GM19468 (cell line): ENCODE results near the gene GPR42.
"Not testable (repeated sequence)": the region's sequence is repeated elsewhere in the genome, so short reads cannot be mapped to it uniquely, and the experiment has no call there.

Experiments used
- ATAC-seq: cut with Tn5 transposase; IDR thresholded peaks from one replicate; pipeline ENCODE4 v1.9.1; 2021; ENCODE audit warnings: mild to moderate bottlenecking, moderate library complexity, moderate number of reproducible peaks; ENCODE audit not compliant: unreplicated experiment; ENCODE audit errors: extremely low read depth

Gene GPR42

DNA sequence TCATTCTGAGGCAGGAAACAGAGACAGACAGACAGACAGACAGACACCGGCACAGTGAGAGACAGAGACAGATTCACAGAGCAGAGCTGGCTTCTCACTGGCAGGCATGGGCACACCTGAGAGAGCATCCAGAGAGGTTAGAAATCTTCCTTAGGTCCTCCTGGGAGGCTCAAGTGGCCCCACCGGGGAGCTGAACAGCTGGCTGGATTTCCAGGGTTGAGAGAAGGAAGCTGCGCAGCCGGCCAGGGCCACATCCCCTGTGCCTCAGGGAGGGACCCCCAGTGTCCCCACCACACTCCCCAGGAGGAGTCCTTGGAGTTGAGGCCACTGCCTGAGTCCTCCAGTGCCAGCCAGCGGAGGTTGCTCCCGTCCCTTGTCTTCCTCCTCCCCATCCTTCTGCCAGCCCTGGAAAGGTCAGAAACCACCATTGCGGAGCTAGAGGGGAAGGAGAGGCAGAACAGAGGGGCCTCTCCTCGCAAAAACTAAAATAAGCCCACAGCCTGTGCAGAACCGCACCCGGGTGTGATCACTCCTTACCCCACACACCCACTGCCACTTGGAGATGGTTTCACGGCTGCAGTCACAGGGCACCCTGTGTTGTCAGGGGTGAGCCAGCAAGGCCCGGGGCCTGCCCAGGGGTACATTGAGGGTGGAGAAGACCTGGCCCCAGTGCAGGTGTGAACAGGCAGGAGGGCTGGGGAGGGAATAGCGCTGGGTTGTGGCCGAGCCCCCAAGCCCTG is 8.4 kb upstream of the GPR42 start:
- ATAC-seq = no peak

DNA sequence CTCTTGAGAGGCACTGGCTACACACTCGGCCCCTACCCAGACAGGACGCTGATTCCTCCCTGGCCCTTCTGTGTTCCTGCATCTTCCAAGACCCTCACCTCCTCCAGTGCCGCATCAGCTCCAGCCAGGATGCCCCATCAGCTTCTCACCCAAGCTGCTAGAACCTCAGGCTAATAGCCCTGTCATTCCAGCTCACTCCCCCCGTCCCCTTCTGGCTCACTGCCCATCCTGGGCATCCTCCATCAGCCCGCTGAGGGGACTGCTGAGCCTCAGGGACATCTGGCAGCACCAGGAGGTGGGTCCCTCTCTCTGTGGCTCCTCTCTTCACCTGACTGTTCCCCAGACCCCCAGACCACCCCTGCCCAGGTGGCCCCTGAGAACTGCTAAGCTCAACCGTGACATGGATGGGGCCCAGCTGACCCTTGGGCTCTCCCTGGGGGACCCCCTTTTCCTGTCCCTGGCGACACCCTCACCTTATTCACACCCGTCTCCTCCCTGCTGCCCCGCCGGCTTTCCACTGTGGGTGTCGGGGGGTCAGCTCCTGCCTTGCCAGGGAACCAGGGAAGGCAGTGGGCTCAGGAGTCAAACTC is 7.8 kb upstream of the GPR42 start:
- ATAC-seq = no peak

DNA sequence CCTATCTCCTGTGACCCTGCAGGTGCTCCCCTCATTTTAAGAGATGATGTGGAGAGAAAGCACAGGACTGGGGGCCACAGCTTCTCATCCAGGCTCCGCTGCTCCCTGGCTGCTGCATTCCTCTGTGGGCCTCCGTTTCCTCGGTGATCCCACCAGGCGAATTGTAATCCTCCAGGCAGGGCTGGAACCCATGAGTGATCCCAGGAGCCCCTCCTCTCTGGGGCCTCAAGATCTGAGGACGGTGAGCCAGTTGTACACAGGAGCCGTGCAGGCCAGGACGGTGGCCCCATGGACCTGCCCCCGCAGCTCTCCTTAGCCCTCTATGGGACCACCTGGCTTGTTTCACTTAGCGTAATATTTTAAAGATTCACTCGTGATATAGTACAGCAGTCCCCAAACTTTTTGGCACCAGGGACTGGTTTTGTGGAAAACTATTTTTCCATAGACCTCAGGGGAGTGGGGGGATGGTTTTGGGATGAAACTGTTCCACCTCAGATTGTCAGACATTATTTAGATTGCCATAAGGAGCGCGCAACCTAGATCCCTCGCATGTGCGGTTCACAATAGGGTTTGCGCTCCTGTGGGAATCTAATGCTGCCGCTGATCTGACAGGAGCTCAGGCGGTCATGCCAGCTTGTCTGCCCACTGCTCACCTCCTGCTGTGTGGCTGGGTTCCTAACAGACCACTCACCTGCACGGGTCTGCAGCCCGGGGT is 7.0 kb upstream of the GPR42 start:
- ATAC-seq = no peak

DNA sequence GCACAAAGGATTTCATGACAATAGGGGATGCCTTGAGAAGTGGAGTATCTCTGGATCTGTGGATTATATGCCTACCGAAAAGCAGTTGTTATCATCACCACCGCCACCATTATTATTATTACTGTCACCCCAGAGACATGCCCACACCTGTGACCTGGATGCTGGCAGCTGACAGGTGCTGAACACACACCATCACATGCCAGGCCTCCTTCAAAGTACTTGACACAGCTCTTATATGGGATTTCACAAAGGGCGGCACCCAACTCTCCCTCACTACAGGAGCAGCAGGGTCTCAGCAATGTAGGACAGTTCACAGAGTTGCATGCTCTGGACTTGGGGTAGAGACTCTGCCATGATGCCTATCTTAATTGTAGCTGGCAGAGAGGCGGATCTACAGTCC is 5.6 kb upstream of the GPR42 start:
- no peak for ATAC-seq

DNA sequence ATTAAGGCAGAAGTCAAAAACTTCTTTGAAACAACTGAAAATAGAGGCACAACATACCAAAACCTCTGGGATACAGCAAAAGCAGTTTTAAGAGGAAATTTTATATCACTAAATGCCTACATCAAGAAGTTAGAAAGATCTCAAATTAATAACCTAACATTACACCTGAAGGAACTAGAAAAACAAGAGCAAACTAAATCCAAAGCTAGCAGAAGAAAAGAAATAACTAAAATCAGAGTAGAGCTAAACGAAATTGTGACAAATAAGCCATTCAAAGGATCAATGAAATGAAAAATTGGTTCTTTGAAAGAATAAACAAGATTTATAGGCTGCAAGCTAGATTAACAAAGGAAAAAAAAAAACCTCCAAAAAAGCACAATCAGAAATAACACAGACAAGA is 2.5 kb upstream of the GPR42 start:
- ATAC-seq = no peak

DNA sequence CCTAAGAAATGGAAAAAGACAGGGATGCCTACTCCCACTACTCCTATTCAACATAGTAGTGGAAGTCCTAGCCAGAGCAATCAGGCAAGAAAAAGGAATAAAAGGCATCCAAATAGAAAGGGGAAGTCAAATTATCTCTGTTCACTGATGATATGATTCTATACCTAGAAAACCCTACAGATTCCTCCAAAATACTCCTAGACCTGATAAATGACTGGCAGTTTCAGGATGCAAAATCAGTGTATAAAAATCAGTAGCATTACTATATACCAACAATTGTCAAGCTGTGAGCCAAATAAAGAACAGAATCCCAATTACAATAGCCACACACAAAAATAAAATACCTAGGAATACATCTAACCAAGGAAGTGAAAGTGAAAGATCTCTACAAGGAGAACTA is 1.3 kb upstream of the GPR42 start:
- ATAC-seq = no peak

DNA sequence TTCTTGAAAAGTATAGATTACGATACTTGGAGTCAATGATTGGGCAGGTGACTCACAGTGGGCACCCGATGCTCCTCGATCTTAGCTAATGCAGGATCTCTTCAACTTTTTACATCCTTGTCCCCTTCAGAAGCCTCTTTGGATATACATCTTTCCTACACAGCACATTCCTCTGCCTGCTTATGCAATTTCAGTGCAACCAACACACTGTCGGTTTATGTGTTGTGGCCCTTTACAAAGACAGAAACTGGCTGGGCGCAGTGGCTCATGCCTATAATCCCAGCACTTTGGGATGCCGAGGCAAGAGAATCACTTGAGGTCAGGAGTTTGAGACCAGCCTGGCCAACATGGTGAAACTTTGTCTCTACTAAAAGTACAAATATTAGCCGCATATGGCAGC is 2.6 kb downstream of the GPR42 start:
- no peak for ATAC-seq

DNA sequence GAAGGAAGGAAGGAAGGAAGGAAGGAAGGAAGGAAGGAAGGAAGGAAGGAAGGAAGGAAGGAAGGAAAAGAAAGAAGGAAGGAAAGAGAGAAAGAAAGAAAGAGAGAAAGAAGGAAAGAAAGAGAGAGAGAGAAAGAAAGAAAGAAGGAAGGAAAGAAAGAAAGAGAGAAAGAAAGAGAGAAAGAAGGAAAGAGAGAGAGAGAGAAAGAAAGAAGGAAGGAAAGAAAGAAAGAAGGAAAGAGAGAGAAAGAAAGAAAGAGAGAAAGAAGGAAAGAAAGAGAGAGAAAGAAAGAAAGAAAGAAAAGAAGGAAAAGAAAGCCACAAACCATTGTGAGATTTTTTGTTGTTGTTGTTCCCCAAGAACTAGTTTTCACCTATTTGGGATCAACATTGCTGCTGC is 3.2 kb downstream of the GPR42 start:
- not testable (repeated sequence) for ATAC-seq

DNA sequence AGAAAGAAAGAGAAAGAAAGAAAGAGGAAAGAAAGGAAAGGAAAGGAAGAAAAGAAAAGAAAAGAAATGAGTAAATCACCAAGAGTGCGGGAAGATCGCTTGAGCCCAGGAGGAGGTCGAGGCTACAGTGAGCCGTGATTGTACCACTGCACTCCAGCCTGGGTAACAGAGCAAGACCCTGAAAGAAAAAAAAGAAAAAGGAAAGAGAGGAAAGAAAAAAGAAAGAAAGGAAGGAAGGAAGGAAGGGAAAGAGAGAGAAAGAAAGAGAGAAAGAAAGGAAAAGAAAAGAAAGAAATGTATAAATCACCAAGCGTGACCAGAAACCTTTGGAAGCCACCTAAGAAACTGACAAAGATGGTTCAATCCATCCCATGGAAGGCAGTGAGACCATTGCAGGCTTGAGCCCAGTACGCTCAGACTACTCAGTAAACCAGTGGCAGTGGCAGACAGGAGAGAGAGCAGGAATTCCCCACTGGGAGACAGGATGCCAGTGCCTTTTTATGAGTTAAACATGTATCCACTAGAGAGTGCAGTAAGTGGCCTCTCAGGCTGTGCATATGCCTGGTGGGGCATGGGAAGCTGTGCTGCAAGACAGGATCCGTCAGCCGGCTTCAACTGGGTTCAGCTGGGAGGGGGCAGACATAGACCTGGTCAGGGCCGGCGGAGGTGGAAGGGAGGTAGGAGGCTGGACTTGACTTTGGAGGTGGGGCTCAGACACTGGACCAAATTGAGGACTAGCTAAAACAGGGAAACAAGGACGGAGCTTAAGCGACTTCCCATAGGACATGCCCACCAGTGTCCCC is 4.8 kb downstream of the GPR42 start:
- ATAC-seq = no peak

DNA sequence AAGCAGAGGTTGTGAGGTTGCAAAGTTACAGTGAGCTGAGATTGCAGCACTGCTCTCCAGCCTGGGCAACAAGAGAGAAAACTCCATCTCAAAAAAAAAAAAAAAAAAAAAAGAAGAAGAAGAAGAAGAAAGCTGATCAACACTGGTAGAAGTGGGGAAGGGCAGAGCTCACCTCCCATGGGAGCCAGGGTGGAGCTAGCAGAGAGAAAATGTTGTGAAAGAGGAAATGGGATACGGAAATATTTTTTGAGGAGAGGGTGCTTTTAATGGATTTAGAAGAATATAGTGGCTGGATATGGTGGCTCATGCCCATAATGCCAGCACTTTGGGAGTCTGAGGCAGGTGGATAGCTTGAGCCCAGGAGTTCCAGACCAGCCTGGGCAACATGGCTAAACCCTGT is 6.8 kb downstream of the GPR42 start:
- ATAC-seq = no peak

DNA sequence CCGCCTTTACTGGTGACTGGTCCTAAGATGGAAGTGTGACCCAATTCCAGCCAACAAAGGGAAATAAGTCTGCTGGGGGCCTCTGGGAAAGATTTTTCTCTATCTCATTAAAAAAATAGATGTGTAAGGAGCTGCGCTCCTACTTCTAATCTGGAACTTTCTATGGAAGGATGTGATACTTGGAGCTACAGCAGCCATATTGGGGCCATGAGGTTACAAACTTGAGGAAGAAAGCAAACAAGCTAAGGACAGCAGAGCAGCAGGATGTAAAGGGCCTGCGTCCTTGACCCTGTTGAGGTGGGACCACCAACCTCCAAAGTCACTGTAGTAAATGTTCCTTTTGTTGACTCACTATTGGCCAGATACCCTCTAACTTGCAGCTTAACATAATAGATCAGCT is 7.5 kb downstream of the GPR42 start:
- no peak for ATAC-seq

DNA sequence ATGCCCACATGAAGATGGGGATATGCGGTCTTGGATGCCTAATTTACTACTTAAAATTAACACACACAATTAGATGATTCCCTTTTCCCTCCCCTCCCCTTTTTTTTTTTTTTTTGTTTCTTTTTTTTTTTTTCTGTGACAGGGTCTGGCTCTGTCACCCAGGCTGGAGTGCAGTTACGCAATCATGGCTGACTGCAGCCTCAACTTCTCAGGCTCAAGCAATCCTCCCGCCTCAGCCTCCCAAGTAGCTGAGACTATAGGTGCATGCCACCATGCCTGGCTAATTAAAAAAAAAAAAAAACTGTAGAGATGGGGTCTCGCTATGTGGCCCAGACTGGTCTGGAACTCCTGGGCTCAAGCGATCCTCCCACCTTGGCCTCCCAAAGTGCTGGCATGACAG is 8.7 kb downstream of the GPR42 start:
- ATAC-seq = not testable (repeated sequence)

DNA sequence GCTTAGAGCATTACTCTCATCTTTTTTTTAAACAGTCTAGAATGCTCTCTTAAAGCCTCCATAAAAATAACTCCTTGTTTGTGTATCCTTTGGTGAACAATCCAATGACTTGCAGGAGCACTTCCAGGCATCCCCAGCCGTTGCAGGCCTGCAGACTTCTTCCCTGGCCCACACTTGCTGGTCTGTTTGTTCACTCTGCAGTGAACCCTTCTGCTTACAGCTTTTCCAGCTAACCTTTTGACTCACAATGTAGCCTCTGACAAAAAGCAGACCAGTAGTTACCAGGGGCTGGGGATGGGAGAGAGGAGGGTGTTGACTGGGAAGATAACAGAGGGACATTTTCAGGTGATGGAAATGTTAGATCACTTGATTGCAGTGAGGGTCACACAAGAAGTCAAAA is 9.1 kb downstream of the GPR42 start:
- ATAC-seq = no peak

DNA sequence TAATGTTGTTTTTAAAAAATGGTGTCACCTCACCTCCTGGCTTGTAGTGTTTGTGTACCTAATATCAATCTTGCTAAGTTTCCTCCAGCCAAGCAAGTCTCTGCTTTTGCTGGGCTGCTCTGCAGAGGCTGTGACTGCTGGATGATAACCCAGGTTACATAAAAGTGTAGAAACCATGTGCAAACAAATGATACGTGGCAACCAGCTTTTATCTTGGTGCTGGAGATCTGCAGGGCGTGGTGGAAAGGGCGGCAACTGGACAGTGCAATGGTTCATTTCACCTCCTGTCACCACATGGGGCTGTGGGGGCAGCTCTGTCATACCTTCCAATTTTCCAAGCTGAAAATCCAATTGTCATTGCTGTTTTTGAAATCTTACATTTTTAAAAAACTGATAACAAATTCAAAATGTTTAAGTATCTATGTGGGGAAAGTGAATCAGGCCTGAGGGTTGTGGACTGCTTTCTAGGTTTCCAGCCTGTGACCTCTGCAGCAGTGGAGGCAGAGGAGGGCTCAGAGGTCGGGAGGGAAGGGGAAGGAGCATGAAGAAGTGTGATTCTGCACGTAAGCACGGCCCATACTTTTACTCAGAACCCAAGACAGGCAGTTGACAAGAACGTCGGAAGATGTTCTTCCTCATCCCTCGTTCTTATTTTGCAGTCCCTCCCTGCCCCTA is 9.7 kb downstream of the GPR42 start:
- no peak for ATAC-seq

DNA sequence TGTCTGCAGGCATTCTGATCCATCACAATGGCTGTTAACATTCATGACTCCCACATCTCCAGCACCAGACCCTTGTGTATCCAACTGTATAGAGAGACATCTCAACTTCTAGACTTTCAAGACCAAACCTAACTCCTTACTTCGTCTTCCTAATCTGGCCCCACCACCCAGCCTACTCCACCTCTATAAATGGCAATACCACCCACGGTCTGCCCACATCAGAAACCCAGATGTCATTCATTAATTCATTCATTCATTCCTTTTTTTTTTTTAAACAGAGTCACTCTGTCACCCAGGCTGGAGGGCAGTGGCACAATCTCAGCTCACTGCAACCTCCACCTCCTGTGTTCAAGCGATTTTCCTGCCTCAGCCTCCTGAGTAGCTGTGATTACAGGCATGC is 10.4 kb downstream of the GPR42 start:
- no peak for ATAC-seq

DNA sequence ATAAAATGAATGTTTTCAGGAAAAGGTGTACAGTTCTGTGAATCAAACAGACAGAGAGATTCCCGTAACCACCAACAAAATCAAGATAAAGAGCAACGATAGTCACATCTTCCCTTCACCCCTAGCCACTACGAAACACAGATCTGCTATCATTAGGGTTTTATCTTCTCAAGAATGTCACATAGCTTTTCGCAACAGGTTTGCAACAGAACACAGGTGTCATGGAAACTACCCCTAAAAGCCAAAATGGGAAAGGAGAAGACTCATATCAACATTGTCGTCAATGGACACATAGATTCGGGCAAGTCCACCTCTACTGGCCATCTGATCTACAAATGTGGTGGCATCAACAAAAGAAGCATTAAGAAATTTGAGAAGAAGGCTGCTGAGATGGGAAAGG is 11.1 kb downstream of the GPR42 start:
- ATAC-seq = no peak

DNA sequence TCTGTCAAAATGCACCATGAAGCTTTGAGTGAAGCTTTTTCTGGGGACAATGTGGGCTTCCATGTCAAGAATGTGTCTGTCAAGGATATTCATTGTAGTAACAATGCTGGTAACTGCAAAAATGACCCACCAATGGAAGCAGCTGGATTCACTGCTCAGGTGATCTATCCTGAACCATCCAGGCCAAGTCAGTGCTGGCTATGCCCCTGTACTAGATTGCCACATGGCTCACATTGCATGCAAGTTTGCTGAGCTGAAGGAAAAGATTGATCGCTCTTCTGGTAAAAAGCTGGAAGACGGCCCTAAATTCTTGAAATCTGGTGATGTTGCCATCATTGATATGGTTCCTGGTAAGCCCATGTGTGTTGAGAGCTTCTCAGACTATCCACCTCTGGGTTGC is 12.7 kb downstream of the GPR42 start:
- no peak for ATAC-seq

DNA sequence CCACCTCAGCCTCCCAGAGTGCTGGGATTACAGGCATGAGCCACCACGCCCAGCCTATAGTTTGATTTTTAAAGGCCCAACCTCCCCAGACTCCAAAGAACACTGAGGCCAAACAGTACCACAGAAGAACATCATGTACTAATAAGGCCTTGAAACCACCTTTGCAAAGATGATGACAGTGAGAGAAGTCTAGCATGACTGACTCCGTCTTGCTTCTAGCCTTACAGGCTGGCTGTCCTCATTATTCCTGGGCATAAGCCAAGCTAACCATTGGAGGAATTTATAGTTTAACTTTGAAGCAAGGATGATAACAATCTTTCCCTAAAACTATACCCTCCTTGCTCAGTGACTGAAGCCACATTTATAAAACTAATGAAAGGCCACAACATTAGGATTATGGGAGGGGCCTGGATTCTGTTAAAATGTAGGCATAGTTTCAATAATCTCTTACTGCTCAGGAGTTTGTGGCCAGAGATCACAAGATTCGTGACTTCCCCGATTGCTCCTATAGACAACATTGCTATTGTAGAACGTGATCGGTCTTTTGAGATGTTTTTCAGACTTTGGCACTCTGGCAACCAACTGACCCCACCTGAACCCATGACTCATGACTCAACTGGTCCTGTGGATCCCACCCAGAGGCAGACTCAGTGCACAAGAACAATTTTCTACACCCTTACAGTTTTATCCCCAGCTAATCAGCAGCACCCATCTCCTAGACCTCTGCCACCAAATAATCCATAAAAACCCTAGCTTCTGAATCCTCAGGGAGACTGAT is 17.6 kb downstream of the GPR42 start:
- ATAC-seq = no peak

DNA sequence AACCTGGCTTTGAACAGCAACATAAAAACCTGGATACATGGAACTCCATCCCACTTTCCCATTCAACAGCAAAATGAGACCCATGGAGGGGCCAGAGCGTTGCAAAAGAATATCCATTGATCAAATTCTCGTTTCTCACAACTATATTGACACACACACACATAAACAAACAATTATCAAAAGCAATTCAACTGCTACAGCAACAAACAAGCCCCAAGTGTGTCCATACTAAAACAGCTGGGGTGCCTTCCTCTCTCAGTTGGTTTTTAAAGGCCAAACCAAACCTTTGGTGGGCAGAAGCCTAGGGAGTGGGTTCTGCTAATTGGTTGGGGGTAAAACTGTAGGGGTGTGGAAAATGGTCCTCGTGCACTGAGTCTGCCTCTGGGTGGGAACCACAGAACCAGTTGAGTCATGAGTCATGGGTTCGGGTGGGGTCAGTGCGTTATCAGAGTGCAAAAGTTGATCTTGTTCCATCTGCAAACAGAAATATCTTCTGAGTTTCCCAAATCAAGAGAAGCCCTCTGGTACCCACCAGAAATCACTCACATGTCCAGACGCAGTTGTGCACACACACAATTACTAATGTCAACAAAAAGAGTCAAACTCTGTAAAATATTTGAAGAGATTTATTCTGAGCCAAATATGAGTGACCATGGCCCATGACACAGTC is 18.5 kb downstream of the GPR42 start:
- ATAC-seq = no peak
